Keratinocyte (primary cell): ENCODE measurements around the gene MX1.

Experiments
- CTCF ChIP-seq, 3 experiments: IDR thresholded peaks in 1 of 3; conservative IDR thresholded peaks in 1 of 3; optimal IDR thresholded peaks in 1 of 3; 2 replicates in 2 of 3; 3 replicates in 1 of 3; pipeline versions ENCODE3 to v1.5.1; 2011; ENCODE audit warnings: low read length in 3 of 3, mild to moderate bottlenecking in 3 of 3, moderate library complexity in 2 of 3, control low read depth in 1 of 3, inconsistent platforms in 1 of 3; ENCODE audit not compliant: insufficient read depth in 2 of 3; ENCODE audit errors: extremely low read depth in 1 of 3
- EZH2 ChIP-seq: IDR thresholded peaks from one replicate; pipeline ENCODE4 v1.6.1; 2012; ENCODE audit warnings: inconsistent platforms, mild to moderate bottlenecking, low read length, moderate library complexity

GRCh38 chr21:41446586-41446985 lies 20.5 kb downstream of the MX1 start:
- TF ChIP-seq CTCF (optimal IDR thresholded peaks at IDR 0.05 in 1 of 3, IDR thresholded peaks at IDR 0.05 in 1 of 3, conservative IDR thresholded peaks at IDR 0.05 in 1 of 3; ENCODE audit: extremely low read depth in 1 of 3, insufficient read depth in 2 of 3, low read length in 3 of 3) (no peak), EZH2 (no peak)
